ENCODE results near the gene KRTAP5-10.
"Not testable (repeated sequence)": the region's sequence is repeated elsewhere in the genome, so short reads cannot be mapped to it uniquely, and the experiment has no call there.

KRTAP5-10 gene

DNA sequence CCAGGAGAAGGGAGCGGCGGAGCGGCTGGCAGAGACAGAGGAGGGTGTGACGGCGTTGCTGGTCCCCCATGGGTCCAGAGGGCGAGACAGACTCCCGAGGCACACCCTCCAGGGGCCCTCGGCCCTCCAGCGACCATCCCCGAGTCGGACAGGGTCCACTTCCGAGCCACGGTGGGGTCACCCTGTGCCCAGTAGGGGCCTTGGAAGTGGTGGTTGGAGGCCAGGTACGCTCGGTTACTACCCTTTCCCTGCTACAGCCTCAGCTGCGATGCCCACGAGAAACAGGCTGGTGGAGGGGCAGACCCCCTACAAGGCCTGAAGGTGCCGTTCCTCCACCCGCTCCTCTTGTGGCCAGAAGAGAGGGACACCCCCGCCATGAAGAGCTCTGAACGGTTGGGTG lies 42.9 kb downstream of the KRTAP5-10 start:
- WGBS (ENCODE audit: insufficient coverage): 12% methylated on average over 5 of the region's 21 CpGs
- H3K36me3 ChIP-seq (ENCODE audit: control insufficient read depth in 4 of 4, insufficient read depth in 4 of 4, low read length in 3 of 4); H3K4me1 ChIP-seq (ENCODE audit: control extremely low read depth in 1 of 4, control insufficient read depth in 4 of 4, insufficient read depth in 4 of 4, low read length in 3 of 4); CTCF ChIA-PET; H3K27ac ChIP-seq (ENCODE audit: insufficient read depth in 1 of 2, low read depth in 1 of 2, low read length in 2 of 2, poor library complexity in 1 of 2, severe bottlenecking in 2 of 2); POLR2A ChIA-PET; H3K4me3 ChIP-seq (ENCODE audit: control insufficient read depth in 1 of 7, extremely low read depth in 1 of 7, insufficient read depth in 4 of 7, low read depth in 2 of 7, low read length in 6 of 7); DNase-seq; H3K9me3 ChIP-seq (ENCODE audit: control extremely low read depth in 1 of 5, control insufficient read depth in 4 of 5, insufficient read depth in 2 of 5, low read depth in 1 of 5, low read length in 4 of 5): not testable (repeated sequence)
- peaks cover 0 to 29% (median 4%) of the 10 kb centered on the region in 5 experiments for H3K27me3 ChIP-seq (replicated peaks in 2 of 5; ENCODE audit: control insufficient read depth in 4 of 5, insufficient read depth in 5 of 5, low read length in 4 of 5)

DNA sequence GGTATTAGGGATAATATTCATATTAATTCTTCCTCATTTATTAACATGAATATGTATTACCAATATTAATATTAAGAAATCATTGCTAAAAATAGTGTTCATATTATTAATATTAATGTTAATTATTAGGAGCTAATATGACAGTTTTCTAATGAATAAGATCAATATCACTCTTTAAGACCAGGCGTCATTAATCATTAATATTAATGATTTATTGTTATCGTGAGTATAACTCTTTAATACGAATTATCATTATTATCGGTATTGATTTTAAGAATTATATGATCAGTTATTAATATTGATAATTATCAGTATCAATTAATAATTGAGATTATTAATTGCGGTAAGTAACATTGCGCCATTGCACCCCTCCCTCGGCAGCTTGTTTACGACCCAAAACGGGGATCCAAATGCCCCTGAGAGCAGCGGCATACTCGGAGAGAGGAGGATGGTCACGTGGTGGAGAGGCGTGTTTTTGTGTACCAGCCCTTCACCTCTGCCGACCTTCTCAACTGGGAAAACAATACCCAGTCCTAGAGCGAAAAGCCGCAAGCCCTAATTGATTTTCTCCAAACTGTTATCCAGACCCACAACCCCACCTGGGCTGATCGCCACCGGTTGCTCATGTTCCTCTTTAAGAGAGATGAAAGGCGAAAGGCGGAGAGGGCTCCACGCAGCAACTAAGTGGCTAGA lies 46.0 kb downstream of the KRTAP5-10 start:
- 71% methylated on average over 10 of the region's 21 CpGs for WGBS (ENCODE audit: insufficient coverage)
- CTCF ChIA-PET; H3K36me3 ChIP-seq (ENCODE audit: control insufficient read depth in 4 of 4, insufficient read depth in 4 of 4, low read length in 3 of 4); H3K4me3 ChIP-seq (ENCODE audit: control insufficient read depth in 1 of 7, extremely low read depth in 1 of 7, insufficient read depth in 4 of 7, low read depth in 2 of 7, low read length in 6 of 7); POLR2A ChIA-PET; H3K27ac ChIP-seq (ENCODE audit: insufficient read depth in 1 of 2, low read depth in 1 of 2, low read length in 2 of 2, poor library complexity in 1 of 2, severe bottlenecking in 2 of 2); H3K9me3 ChIP-seq (ENCODE audit: control extremely low read depth in 1 of 5, control insufficient read depth in 4 of 5, insufficient read depth in 2 of 5, low read depth in 1 of 5, low read length in 4 of 5); H3K4me1 ChIP-seq (ENCODE audit: control extremely low read depth in 1 of 4, control insufficient read depth in 4 of 4, insufficient read depth in 4 of 4, low read length in 3 of 4); DNase-seq: not testable (repeated sequence)
- H3K27me3 ChIP-seq (replicated peaks in 2 of 5; ENCODE audit: control insufficient read depth in 4 of 5, insufficient read depth in 5 of 5, low read length in 4 of 5): peaks cover 0 to 30% (median 4%) of the 10 kb centered on the region in 5 experiments

DNA sequence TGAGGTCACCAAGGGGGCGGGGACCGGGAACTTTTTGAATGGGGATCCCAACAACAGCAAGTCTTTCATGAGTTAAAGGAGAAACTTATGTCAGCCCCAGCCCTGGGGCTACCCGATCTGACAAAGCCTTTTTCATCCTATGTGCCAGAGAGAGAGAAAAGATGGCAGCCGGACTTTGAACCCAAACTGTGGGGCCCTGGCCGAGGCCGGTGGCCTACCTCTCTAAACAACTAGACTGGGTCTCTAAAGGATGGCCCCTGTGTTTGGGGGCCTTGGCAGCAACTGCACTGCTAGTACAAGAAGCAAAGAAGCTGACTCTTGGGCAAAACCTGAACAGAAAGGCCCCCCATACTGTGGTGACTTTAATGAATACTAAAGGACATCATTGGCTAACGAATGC lies 48.6 kb downstream of the KRTAP5-10 start:
- H3K9me3 ChIP-seq (ENCODE audit: control extremely low read depth in 1 of 5, control insufficient read depth in 4 of 5, insufficient read depth in 2 of 5, low read depth in 1 of 5, low read length in 4 of 5); DNase-seq; H3K36me3 ChIP-seq (ENCODE audit: control insufficient read depth in 4 of 4, insufficient read depth in 4 of 4, low read length in 3 of 4); CTCF ChIA-PET; H3K4me1 ChIP-seq (ENCODE audit: control extremely low read depth in 1 of 4, control insufficient read depth in 4 of 4, insufficient read depth in 4 of 4, low read length in 3 of 4); H3K4me3 ChIP-seq (ENCODE audit: control insufficient read depth in 1 of 7, extremely low read depth in 1 of 7, insufficient read depth in 4 of 7, low read depth in 2 of 7, low read length in 6 of 7); H3K27ac ChIP-seq (ENCODE audit: insufficient read depth in 1 of 2, low read depth in 1 of 2, low read length in 2 of 2, poor library complexity in 1 of 2, severe bottlenecking in 2 of 2); POLR2A ChIA-PET; H3K27me3 ChIP-seq (replicated peaks in 2 of 5; ENCODE audit: control insufficient read depth in 4 of 5, insufficient read depth in 5 of 5, low read length in 4 of 5): not testable (repeated sequence)
- WGBS (ENCODE audit: insufficient coverage): 100% methylated on average over 2 of the region's 7 CpGs

DNA sequence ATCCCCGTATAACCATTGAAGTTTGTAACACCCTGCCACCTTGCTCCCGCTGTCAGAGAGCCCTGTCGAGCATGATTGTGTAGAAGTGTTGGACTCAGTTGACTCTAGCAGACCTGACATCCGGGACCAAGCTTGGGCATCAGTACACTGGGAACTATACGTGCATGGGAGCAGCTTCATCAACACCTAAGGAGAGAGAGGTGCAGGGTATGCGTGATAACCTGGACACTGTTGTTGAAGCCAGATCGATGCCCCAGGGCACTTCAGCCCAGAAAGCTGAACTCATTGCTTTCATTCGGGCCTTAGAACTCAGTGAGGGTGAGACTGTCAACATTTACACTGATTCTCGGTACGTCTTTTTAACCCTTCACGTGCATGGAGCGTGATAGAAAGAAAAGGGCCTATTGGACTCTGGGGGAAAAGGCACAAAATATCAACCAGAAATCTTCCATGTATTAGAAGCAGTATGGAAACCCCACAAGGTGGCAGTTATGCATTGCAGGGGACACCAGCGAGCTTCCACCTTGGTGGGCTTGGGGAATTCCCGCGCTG lies 49.1 kb downstream of the KRTAP5-10 start:
- H3K4me3 ChIP-seq (ENCODE audit: control insufficient read depth in 1 of 7, extremely low read depth in 1 of 7, insufficient read depth in 4 of 7, low read depth in 2 of 7, low read length in 6 of 7); CTCF ChIA-PET; DNase-seq; H3K27me3 ChIP-seq (replicated peaks in 2 of 5; ENCODE audit: control insufficient read depth in 4 of 5, insufficient read depth in 5 of 5, low read length in 4 of 5); H3K9me3 ChIP-seq (ENCODE audit: control extremely low read depth in 1 of 5, control insufficient read depth in 4 of 5, insufficient read depth in 2 of 5, low read depth in 1 of 5, low read length in 4 of 5); H3K36me3 ChIP-seq (ENCODE audit: control insufficient read depth in 4 of 4, insufficient read depth in 4 of 4, low read length in 3 of 4); POLR2A ChIA-PET; H3K27ac ChIP-seq (ENCODE audit: insufficient read depth in 1 of 2, low read depth in 1 of 2, low read length in 2 of 2, poor library complexity in 1 of 2, severe bottlenecking in 2 of 2); H3K4me1 ChIP-seq (ENCODE audit: control extremely low read depth in 1 of 4, control insufficient read depth in 4 of 4, insufficient read depth in 4 of 4, low read length in 3 of 4): not testable (repeated sequence)
- WGBS (ENCODE audit: insufficient coverage): 80% methylated on average over 9 of the region's 15 CpGs

DNA sequence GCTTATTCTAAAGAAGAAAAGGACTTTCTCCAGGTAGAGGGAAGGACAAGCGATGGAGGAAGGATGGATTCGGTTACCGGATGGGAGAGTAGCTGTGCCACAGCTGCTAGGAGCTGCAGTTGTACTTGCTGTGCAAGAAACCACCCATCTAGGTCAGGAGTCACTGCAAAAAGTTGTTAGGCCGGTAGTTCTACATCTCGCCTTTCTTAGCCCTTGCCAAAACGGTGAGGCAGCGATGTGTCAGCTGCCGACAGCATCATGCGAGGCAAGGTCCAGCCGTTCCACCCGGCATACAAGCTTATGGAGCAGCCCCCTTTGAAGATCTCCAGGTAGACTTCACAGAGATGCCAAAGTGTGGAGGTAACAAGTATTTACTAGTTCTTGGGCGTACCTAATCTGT lies 49.6 kb downstream of the KRTAP5-10 start:
- H3K27me3 ChIP-seq (replicated peaks in 2 of 5; ENCODE audit: control insufficient read depth in 4 of 5, insufficient read depth in 5 of 5, low read length in 4 of 5); H3K4me3 ChIP-seq (ENCODE audit: control insufficient read depth in 1 of 7, extremely low read depth in 1 of 7, insufficient read depth in 4 of 7, low read depth in 2 of 7, low read length in 6 of 7); H3K27ac ChIP-seq (ENCODE audit: insufficient read depth in 1 of 2, low read depth in 1 of 2, low read length in 2 of 2, poor library complexity in 1 of 2, severe bottlenecking in 2 of 2); H3K4me1 ChIP-seq (ENCODE audit: control extremely low read depth in 1 of 4, control insufficient read depth in 4 of 4, insufficient read depth in 4 of 4, low read length in 3 of 4); DNase-seq; POLR2A ChIA-PET; CTCF ChIA-PET; H3K36me3 ChIP-seq (ENCODE audit: control insufficient read depth in 4 of 4, insufficient read depth in 4 of 4, low read length in 3 of 4); H3K9me3 ChIP-seq (ENCODE audit: control extremely low read depth in 1 of 5, control insufficient read depth in 4 of 5, insufficient read depth in 2 of 5, low read depth in 1 of 5, low read length in 4 of 5): not testable (repeated sequence)
- 96% methylated on average over 8 of the region's 12 CpGs for WGBS (ENCODE audit: insufficient coverage)
